CD14-positive monocyte (primary cell): Measurements from ENCODE around the gene HS1BP3. TPM values are rescaled to one million over a fixed set of nuclear protein-coding genes. Genes with fewer than 3 reads are reported as not detected.

ENCODE experiments used
- DNase-seq, 3 donors: peaks; one replicate each; pipeline ENCODE4 v3.0.0-alpha.2; 2011 to 2022
- H2AFZ ChIP-seq: 2 replicates; pipeline ENCODE4 v1.6.0; 2012; ENCODE audit warnings: mild to moderate bottlenecking, low read depth, low read length, inconsistent platforms; ENCODE audit not compliant: insufficient read depth, poor library complexity, severe bottlenecking
- H3K27ac ChIP-seq, 2 donors: 1 replicate in 1 of 2; 2 replicates in 1 of 2; pipeline ENCODE4 v1.5.1; 2012 to 2013; ENCODE audit warnings: low read length in 2 of 2, control low read depth in 1 of 2, inconsistent platforms in 1 of 2, low read depth in 1 of 2, mild to moderate bottlenecking in 1 of 2
- H3K27me3 ChIP-seq, 2 donors: one replicate each; pipeline versions ENCODE4 v1.6.0 to v1.6.1; 2011 to 2013; ENCODE audit warnings: low read length in 2 of 2; ENCODE audit not compliant: control insufficient read depth in 2 of 2, insufficient read depth in 2 of 2
- H3K36me3 ChIP-seq, 2 donors: replicated peaks in 1 of 2; 1 replicate in 1 of 2; 2 replicates in 1 of 2; pipeline versions ENCODE4 v1.5.1 to v1.6.1; 2012 to 2013; ENCODE audit warnings: low read length in 2 of 2, control low read depth in 1 of 2, inconsistent platforms in 1 of 2, mild to moderate bottlenecking in 1 of 2; ENCODE audit not compliant: insufficient read depth in 2 of 2, control insufficient read depth in 1 of 2
- H3K4me1 ChIP-seq, 2 donors: 1 replicate in 1 of 2; 2 replicates in 1 of 2; pipeline versions ENCODE4 v1.5.1 to v1.6.1; 2012 to 2013; ENCODE audit warnings: low read length in 2 of 2, control low read depth in 1 of 2, inconsistent platforms in 1 of 2, mild to moderate bottlenecking in 1 of 2, moderate library complexity in 1 of 2; ENCODE audit not compliant: insufficient read depth in 2 of 2, control insufficient read depth in 1 of 2
- H3K4me2 ChIP-seq: replicated peaks from 2 replicates; pipeline ENCODE3; 2012; ENCODE audit warnings: low read length, moderate library complexity, mild to moderate bottlenecking; ENCODE audit not compliant: poor library complexity, severe bottlenecking; ENCODE audit errors: extremely low read depth
- H3K4me3 ChIP-seq, 3 experiments: fragments of 200-600 bp in 1 of 3; sonication (generic) in 1 of 3; replicated peaks in 1 of 3; 1 replicate in 2 of 3; 2 replicates in 1 of 3; pipeline ENCODE4 v1.5.1; 2011 to 2013; ENCODE audit warnings: low read length in 3 of 3, mild to moderate bottlenecking in 3 of 3, control low read depth in 2 of 3, low read depth in 2 of 3, inconsistent platforms in 1 of 3, moderate library complexity in 1 of 3
- H3K79me2 ChIP-seq: 2 replicates; pipeline ENCODE4 v1.6.0; 2012; ENCODE audit warnings: mild to moderate bottlenecking, control low read depth, inconsistent platforms, low read length, moderate library complexity; ENCODE audit not compliant: insufficient read depth
- H3K9ac ChIP-seq: 2 replicates; pipeline ENCODE4 v1.6.0; 2017; ENCODE audit warnings: low read length, mild to moderate bottlenecking; ENCODE audit not compliant: insufficient read depth, poor library complexity, severe bottlenecking
- H3K9me3 ChIP-seq, 2 donors: replicated peaks in 1 of 2; 1 replicate in 1 of 2; 2 replicates in 1 of 2; pipeline versions ENCODE4 v1.5.1 to v1.6.1; 2012 to 2013; ENCODE audit warnings: low read length in 2 of 2, control low read depth in 1 of 2; ENCODE audit not compliant: control insufficient read depth in 1 of 2, insufficient read depth in 1 of 2
- H4K20me1 ChIP-seq: 2 replicates; pipeline ENCODE4 v1.6.0; 2012; ENCODE audit warnings: mild to moderate bottlenecking, low read length, control low read depth, moderate library complexity; ENCODE audit not compliant: insufficient read depth
- H3K27ac Mint-ChIP-seq, 7 donors: one replicate each; pipeline ENCODE4 v1.8.0; 2020; ENCODE audit warnings: mild to moderate bottlenecking in 7 of 7, mixed read lengths in 7 of 7, moderate library complexity in 6 of 7, inconsistent platforms in 2 of 7
- H3K27me3 Mint-ChIP-seq, 3 donors: one replicate each; pipeline ENCODE4 v1.8.0; 2021 to 2022; ENCODE audit warnings: low read depth in 3 of 3, mild to moderate bottlenecking in 3 of 3, mixed read lengths in 3 of 3, moderate library complexity in 3 of 3, inconsistent platforms in 1 of 3
- H3K36me3 Mint-ChIP-seq, 2 donors: one replicate each; pipeline ENCODE4 v1.8.0; 2020; ENCODE audit warnings: mixed read lengths in 2 of 2, inconsistent platforms in 1 of 2, mild to moderate bottlenecking in 1 of 2
- H3K4me1 Mint-ChIP-seq: one replicate; pipeline ENCODE4 v1.8.0; 2020; ENCODE audit warnings: mild to moderate bottlenecking, mixed read lengths
- H3K4me3 Mint-ChIP-seq, 2 donors: one replicate each; pipeline ENCODE4 v1.8.0; 2020; ENCODE audit warnings: mild to moderate bottlenecking in 2 of 2, mixed read lengths in 2 of 2, moderate library complexity in 1 of 2
- H3K9me3 Mint-ChIP-seq, 7 donors: one replicate each; pipeline ENCODE4 v1.8.0; 2020 to 2022; ENCODE audit warnings: mixed read lengths in 7 of 7, mild to moderate bottlenecking in 6 of 7, moderate library complexity in 6 of 7, inconsistent platforms in 2 of 7
- CTCF ChIP-seq: fragments of 200-600 bp; IDR thresholded peaks from one replicate; pipeline ENCODE4 v1.8.0; 2022; ENCODE audit warnings: antibody characterized with exemption, mild to moderate bottlenecking
- WGBS: methylation state at CpG from one replicate; pipeline ENCODE4 v1.1.5; 2013; ENCODE audit warnings: missing lambda C conversion rate; ENCODE audit not compliant: insufficient coverage; 5-methylcytosine and 5-hydroxymethylcytosine counted together
- intact Hi-C, 2 donors: fragments of 100-400 bp; cut with micrococcal nuclease; formaldehyde crosslinking; loops; one replicate each; pipeline versions ENCODE4 v1.15.0 to v1.15.1; 2023
- polyA plus RNA-seq, 3 donors: library from polyadenylated mRNA; depleted of rRNA in 1 of 3; unstranded in 2 of 3; stranded (reverse) in 1 of 3; fragments of 300-500 nt in 2 of 3; fragments of >200 nt in 1 of 3; fragmentation: Illumina TruSeq in 2 of 3; gene quantifications; 1 replicate in 2 of 3; 2 replicates in 1 of 3; pipeline ENCODE4 v1.2.3, GENCODE V29; 2012 to 2021

Gene HS1BP3
- polyA plus RNA-seq, 3 donors, result 45.1 to 48.9 (median 45.4) TPM

- Histone ChIP-seq H3K27me3 (no peaks in the 10 kb centered on the region), H3K36me3 (no peaks in the 10 kb centered on the region), H3K27ac (no peak overlapping the region), H3K4me3 (no peak overlapping the region), H4K20me1 (no peaks in the 10 kb centered on the region), H2AFZ (no peak overlapping the region), H3K4me1 (peaks cover 12 to 14% of the 10 kb centered on the region in 2 donors), H3K4me2 (no peak overlapping the region), H3K9me3 (no peaks in the 10 kb centered on the region), H3K9ac (no peak overlapping the region), H3K79me2 (no peaks in the 10 kb centered on the region)
- intact Hi-C loops, result no loop called here
- DNase-seq, result no peak
- no peak overlapping the region for H3K4me3 Mint-ChIP-seq
- H3K9me3 Mint-ChIP-seq, result no peaks in the 10 kb centered on the region
- H3K4me1 Mint-ChIP-seq, result peaks cover 17% of the 10 kb centered on the region
- H3K27ac Mint-ChIP-seq, result no peak overlapping the region
- no CpG with 5 or more reads among the region's 1 CpG for WGBS
- H3K36me3 Mint-ChIP-seq, result no peaks in the 10 kb centered on the region
- TF ChIP-seq CTCF, result peak; percentile 26
- H3K27me3 Mint-ChIP-seq, result peaks cover 0 to 2% (median 2%) of the 10 kb centered on the region in 3 donors
Measured at GRCh38 chr2:20600756-20601325, 50.1 kb downstream of the HS1BP3 start.

- no peaks in the 10 kb centered on the region for H3K36me3 Mint-ChIP-seq
- DNase-seq, result no peak
Measured at GRCh38 chr2:20599861-20600461, 50.9 kb downstream of the HS1BP3 start.

More at GRCh38 chr2:20599861-20600461, 50.9 kb downstream of the HS1BP3 start:
- intact Hi-C loops, result no loop called here
- WGBS, result 87% methylated on average over 8 of the region's 10 CpGs
- peaks cover 21 to 22% of the 10 kb centered on the region in 2 donors for H3K4me1 ChIP-seq
- H3K4me3 Mint-ChIP-seq, result no peak overlapping the region
- TF ChIP-seq CTCF, result no peak
- H4K20me1 ChIP-seq, result no peaks in the 10 kb centered on the region
- no peak overlapping the region for H3K27ac Mint-ChIP-seq
- no peak overlapping the region for H3K4me3 ChIP-seq
- no peaks in the 10 kb centered on the region for H3K9me3 Mint-ChIP-seq
- no peaks in the 10 kb centered on the region for H3K36me3 ChIP-seq
- no peak overlapping the region for H2AFZ ChIP-seq
- no peak overlapping the region for H3K27ac ChIP-seq
- H3K4me1 Mint-ChIP-seq, result peaks cover 26% of the 10 kb centered on the region
- H3K79me2 ChIP-seq, result no peaks in the 10 kb centered on the region
- peaks cover 0 to 3% (median 2%) of the 10 kb centered on the region in 3 donors for H3K27me3 Mint-ChIP-seq
- H3K27me3 ChIP-seq, result no peaks in the 10 kb centered on the region
- no peaks in the 10 kb centered on the region for H3K9me3 ChIP-seq
- H3K9ac ChIP-seq, result no peak overlapping the region
- H3K4me2 ChIP-seq, result no peak overlapping the region
